A549 (cell line): ENCODE measurements around the gene ADAMTS15.

Experiments used
- EHF ChIP-seq: fragments of 250-450 bp; sonication (Bioruptor Pico); IDR thresholded peaks from 2 replicates; pipeline ENCODE4 v1.5.0; 2020; ENCODE audit warnings: mild to moderate bottlenecking
- EP300 ChIP-seq, 2 experiments: fragments of >200 bp; sonication (Bioruptor Twin); formaldehyde crosslinking; IDR thresholded peaks; 2 replicates in 1 of 2; 3 replicates in 1 of 2; pipeline ENCODE4 v1.6.1; 2016 to 2017
- HES2 ChIP-seq: fragments of >200 bp; sonication (Bioruptor Twin); formaldehyde crosslinking; IDR thresholded peaks from 2 replicates; pipeline ENCODE4 v1.6.1; 2016
- HOXA7 ChIP-seq: fragments of 250-450 bp; sonication (Bioruptor Pico); IDR thresholded peaks from 2 replicates; pipeline ENCODE4 v1.5.0; 2020; ENCODE audit warnings: mild to moderate bottlenecking, moderate library complexity
- KDM1A ChIP-seq: fragments of 200-600 bp; sonication (generic); IDR thresholded peaks from 2 replicates; pipeline ENCODE4 v1.6.1; 2016; ENCODE audit warnings: low read depth, mild to moderate bottlenecking
- MAX ChIP-seq: IDR thresholded peaks from 2 replicates; pipeline ENCODE4 v1.6.1; 2012
- NR3C1 ChIP-seq: fragments of >200 bp; sonication (Bioruptor Twin); formaldehyde crosslinking; IDR thresholded peaks from 3 replicates; pipeline ENCODE4 v1.6.1; 2017
- SMC3 ChIP-seq: fragments of >200 bp; sonication (Bioruptor Twin); formaldehyde crosslinking; IDR thresholded peaks from 3 replicates; pipeline ENCODE4 v1.6.1; 2018; ENCODE audit warnings: inconsistent platforms
- TF ChIP-seq, protein P1 (sequence below): fragments of >200 bp; sonication (Bioruptor Twin); formaldehyde crosslinking; IDR thresholded peaks from 3 replicates; pipeline ENCODE4 v1.5.1; 2016
- TF ChIP-seq, protein P2 (sequence below): fragments of 200-600 bp; sonication (generic); IDR thresholded peaks from 2 replicates; pipeline ENCODE4 v1.6.1; 2016; ENCODE audit warnings: antibody characterized with exemption, mild to moderate bottlenecking, moderate library complexity

GRCh38 chr11:130421199-130421585 lies 27.3 kb upstream of the ADAMTS15 start:
- TF ChIP-seq HOXA7 (CRISPR knock-in tag) (no peak), MAX (no peak), EP300 (IDR thresholded peaks at IDR 0.05) (no peak), EHF (CRISPR knock-in tag) (no peak), SMC3 (no peak), KDM1A (no peak), NR3C1 (no peak), HES2 (no peak)
- TF ChIP-seq, protein P1, sequence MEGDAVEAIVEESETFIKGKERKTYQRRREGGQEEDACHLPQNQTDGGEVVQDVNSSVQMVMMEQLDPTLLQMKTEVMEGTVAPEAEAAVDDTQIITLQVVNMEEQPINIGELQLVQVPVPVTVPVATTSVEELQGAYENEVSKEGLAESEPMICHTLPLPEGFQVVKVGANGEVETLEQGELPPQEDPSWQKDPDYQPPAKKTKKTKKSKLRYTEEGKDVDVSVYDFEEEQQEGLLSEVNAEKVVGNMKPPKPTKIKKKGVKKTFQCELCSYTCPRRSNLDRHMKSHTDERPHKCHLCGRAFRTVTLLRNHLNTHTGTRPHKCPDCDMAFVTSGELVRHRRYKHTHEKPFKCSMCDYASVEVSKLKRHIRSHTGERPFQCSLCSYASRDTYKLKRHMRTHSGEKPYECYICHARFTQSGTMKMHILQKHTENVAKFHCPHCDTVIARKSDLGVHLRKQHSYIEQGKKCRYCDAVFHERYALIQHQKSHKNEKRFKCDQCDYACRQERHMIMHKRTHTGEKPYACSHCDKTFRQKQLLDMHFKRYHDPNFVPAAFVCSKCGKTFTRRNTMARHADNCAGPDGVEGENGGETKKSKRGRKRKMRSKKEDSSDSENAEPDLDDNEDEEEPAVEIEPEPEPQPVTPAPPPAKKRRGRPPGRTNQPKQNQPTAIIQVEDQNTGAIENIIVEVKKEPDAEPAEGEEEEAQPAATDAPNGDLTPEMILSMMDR = no peak
- TF ChIP-seq, protein P2, sequence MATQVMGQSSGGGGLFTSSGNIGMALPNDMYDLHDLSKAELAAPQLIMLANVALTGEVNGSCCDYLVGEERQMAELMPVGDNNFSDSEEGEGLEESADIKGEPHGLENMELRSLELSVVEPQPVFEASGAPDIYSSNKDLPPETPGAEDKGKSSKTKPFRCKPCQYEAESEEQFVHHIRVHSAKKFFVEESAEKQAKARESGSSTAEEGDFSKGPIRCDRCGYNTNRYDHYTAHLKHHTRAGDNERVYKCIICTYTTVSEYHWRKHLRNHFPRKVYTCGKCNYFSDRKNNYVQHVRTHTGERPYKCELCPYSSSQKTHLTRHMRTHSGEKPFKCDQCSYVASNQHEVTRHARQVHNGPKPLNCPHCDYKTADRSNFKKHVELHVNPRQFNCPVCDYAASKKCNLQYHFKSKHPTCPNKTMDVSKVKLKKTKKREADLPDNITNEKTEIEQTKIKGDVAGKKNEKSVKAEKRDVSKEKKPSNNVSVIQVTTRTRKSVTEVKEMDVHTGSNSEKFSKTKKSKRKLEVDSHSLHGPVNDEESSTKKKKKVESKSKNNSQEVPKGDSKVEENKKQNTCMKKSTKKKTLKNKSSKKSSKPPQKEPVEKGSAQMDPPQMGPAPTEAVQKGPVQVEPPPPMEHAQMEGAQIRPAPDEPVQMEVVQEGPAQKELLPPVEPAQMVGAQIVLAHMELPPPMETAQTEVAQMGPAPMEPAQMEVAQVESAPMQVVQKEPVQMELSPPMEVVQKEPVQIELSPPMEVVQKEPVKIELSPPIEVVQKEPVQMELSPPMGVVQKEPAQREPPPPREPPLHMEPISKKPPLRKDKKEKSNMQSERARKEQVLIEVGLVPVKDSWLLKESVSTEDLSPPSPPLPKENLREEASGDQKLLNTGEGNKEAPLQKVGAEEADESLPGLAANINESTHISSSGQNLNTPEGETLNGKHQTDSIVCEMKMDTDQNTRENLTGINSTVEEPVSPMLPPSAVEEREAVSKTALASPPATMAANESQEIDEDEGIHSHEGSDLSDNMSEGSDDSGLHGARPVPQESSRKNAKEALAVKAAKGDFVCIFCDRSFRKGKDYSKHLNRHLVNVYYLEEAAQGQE = no peak
